Stomach smooth muscle (tissue), 2 donors: ENCODE measurements around the gene ALOX5.
"Not testable (repeated sequence)": the region's sequence is repeated elsewhere in the genome, so short reads cannot be mapped to it uniquely, and the experiment has no call there.

Experiments used
- H3K27ac ChIP-seq: one replicate; pipeline ENCODE4 v1.7.0; 2013; ENCODE audit warnings: mild to moderate bottlenecking, low read length, inconsistent platforms
- H3K27me3 ChIP-seq, 2 donors: one replicate each; pipeline ENCODE4 v1.7.0; 2013; ENCODE audit warnings: low read length in 2 of 2; ENCODE audit not compliant: insufficient read depth in 2 of 2, control insufficient read depth in 1 of 2
- H3K36me3 ChIP-seq, 2 donors: one replicate each; pipeline ENCODE4 v1.7.0; 2013; ENCODE audit warnings: low read length in 2 of 2; ENCODE audit not compliant: control insufficient read depth in 2 of 2, insufficient read depth in 2 of 2
- H3K4me1 ChIP-seq: one replicate; pipeline ENCODE4 v1.7.0; 2013; ENCODE audit warnings: low read length; ENCODE audit not compliant: control insufficient read depth, insufficient read depth
- H3K4me3 ChIP-seq, 2 donors: one replicate each; pipeline ENCODE4 v1.7.0; 2013; ENCODE audit warnings: low read length in 2 of 2
- H3K9ac ChIP-seq, 2 donors: one replicate each; pipeline ENCODE4 v1.7.0; 2013; ENCODE audit warnings: low read length in 2 of 2, mild to moderate bottlenecking in 1 of 2
- H3K9me3 ChIP-seq, 2 donors: one replicate each; pipeline ENCODE4 v1.7.0; 2013; ENCODE audit warnings: low read length in 2 of 2; ENCODE audit not compliant: control insufficient read depth in 2 of 2
- donor health status: healthy.
- donor health status: Pancreatic carcinoma.

The ALOX5 gene

DNA sequence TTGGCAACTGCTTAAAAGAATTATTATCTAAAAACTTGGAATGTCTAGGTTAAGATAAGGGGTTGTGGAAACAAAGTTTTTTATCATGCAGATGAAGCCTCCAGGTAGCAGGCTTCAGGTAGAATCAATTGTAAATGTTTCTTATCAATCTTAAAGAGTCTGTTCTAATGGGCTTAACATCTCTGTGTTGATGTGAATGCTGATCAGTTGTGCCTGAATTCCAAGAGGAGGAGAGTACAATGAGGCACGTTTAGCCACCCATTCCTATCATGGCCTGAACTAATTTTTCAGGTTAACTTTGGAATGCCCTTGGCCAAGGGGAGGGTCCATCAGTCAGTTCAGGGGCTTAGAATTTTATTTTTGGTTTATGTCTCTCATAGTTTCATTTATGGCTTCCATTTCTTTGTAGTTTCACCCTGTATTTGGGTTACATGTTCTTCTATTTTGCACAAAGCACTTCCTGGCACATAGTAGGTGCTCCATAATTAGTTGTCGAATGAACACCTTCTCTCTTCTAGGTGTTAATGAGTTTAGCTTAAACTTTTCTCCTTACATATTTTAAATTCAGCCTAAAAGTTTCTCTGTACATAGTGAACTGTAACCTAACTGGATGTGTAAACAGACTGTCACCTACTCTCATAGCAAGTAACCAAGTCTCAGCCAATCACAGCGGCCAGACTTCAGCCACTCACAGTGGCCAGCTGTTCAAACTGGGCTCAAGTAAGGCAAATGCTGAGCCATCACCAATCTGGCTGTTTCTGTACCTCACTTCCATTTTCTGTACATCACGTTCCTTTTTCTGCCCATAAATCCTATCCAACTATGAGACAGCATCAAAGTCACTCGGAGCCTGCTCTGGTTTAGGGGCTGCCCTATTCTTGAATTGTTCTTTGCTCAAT is 34.7 kb downstream of the ALOX5 start:
- Histone ChIP-seq H3K4me3 (no peak overlapping the region), H3K27ac (no peak overlapping the region), H3K36me3 (no peaks in the 10 kb centered on the region), H3K27me3 (peaks cover 6 to 10% of the 10 kb centered on the region in 2 donors), H3K9me3 (no peaks in the 10 kb centered on the region), H3K9ac (no peak overlapping the region), H3K4me1 (no peaks in the 10 kb centered on the region)

- H3K27ac ChIP-seq, H3K9me3 ChIP-seq, H3K27me3 ChIP-seq, H3K36me3 ChIP-seq, H3K9ac ChIP-seq, H3K4me1 ChIP-seq, H3K4me3 ChIP-seq: not testable (repeated sequence)
These were observed 35.3 kb downstream of the ALOX5 start for GRCh38 chr10:45409347-45409746.

DNA sequence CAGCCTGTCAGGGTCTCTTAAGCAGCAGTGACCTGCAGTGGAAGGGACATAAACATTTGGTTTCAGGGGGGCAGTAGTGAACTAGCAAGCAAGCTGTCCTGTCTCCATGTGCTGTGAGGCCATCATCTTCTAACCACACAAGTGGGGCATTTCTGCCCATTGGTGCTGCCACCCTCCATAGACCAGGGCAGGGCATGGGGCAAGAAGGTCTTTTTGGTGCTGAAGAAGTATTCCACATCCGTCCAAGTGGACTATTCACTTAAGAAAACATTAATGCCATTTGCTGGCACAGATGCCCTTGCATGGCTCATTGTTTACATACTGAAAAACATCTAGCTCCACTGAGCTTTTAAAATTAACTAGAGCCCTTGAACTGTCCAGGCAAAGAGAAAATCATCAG is 35.8 kb downstream of the ALOX5 start:
- Histone ChIP-seq H3K4me3 (no peak overlapping the region), H3K27ac (no peak overlapping the region), H3K27me3 (peaks cover 6 to 10% of the 10 kb centered on the region in 2 donors), H3K4me1 (no peaks in the 10 kb centered on the region), H3K9ac (no peak overlapping the region), H3K9me3 (no peaks in the 10 kb centered on the region), H3K36me3 (no peaks in the 10 kb centered on the region)

DNA sequence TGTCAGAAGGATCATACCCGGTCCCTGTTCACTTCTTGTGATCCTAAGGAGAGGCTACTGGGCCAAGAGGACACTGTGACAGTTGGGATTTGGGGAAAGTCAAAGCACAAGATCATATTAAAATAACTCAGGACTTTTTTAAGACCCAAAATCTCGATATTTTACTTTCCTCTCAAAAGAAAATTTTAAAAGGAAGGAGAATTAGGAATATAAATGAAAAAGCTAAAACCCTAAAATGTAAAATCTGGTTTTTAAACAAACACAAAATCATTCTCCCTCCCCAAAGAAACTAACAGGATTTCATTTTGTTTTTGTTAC is 36.4 kb downstream of the ALOX5 start:
- H3K9ac ChIP-seq = no peak overlapping the region
- peaks cover 6 to 10% of the 10 kb centered on the region in 2 donors for H3K27me3 ChIP-seq
- no peaks in the 10 kb centered on the region for H3K36me3 ChIP-seq
- no peak overlapping the region for H3K4me3 ChIP-seq
- H3K4me1 ChIP-seq = no peaks in the 10 kb centered on the region
- H3K9me3 ChIP-seq = no peaks in the 10 kb centered on the region
- no peak overlapping the region for H3K27ac ChIP-seq

DNA sequence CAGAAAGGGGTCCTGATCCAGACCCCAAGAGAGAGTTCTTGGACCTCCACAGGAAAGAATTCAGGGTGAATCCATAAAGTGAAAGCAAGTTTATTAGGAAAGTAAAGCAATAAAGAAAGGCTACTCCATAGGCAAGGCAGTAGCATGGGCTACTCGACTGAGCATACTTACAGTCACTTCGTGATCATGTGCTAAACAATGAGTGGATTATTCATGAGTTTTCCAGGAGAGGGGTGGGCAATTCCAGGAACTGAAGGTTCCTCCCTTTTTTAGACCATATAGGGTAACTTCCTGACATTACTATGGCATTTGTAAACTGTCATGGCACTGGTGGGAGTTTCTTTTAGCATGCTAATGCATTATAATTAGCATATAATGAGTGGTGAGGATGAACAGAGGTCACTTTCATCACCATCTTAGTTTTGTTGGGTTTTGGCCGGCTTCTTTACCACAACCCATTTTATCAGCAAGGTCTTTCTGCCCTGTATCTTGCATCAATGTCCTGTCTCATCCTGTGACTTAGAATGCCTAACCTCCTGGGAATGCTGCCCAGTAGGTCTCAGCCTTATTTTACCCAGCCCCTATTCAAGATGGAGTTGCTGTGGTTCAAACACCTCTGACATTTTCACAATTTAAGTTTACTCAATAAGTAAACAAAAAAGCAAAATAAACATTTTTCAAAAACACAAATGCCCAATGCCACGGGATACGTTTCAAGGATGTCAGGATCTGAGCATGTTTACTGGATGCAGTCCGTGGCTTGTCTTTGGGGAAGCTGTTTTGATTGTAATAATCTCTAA is 37.0 kb downstream of the ALOX5 start:
- Histone ChIP-seq H3K4me1 (no peaks in the 10 kb centered on the region), H3K4me3 (no peak overlapping the region), H3K36me3 (no peaks in the 10 kb centered on the region), H3K27ac (no peak overlapping the region), H3K9ac (no peak overlapping the region), H3K9me3 (no peaks in the 10 kb centered on the region), H3K27me3 (peaks cover 6 to 10% of the 10 kb centered on the region in 2 donors)

GRCh38 chr10:45411607-45411940 is 37.6 kb downstream of the ALOX5 start:
- Histone ChIP-seq H3K9me3 (no peaks in the 10 kb centered on the region), H3K27me3 (peaks cover 6 to 10% of the 10 kb centered on the region in 2 donors), H3K4me3 (no peak overlapping the region), H3K9ac (no peak overlapping the region), H3K36me3 (no peaks in the 10 kb centered on the region), H3K27ac (no peak overlapping the region), H3K4me1 (no peaks in the 10 kb centered on the region)

DNA sequence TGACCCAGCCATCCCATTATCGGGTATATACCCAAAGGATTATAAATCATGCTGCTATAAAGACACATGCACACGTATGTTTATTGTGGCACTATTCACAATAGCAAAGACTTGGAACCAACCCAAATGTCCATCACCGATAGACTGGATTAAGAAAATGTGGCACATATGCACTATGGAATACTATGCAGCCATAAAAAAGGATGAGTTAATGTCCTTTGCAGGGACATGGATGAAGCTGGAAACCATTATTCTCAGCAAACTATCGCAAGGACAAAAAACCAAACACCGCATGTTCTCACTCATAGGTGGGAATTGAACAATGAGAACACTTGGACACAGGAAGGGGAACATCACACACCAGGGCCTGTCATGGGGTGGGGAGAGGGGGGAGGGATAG is 41.0 kb downstream of the ALOX5 start:
- not testable (repeated sequence) for H3K27me3 ChIP-seq, H3K36me3 ChIP-seq, H3K27ac ChIP-seq, H3K4me3 ChIP-seq, H3K9me3 ChIP-seq, H3K4me1 ChIP-seq, H3K9ac ChIP-seq

GRCh38 chr10:45416603-45417002 is 42.6 kb downstream of the ALOX5 start:
- H3K9me3 ChIP-seq = no peaks in the 10 kb centered on the region
- H3K27me3 ChIP-seq = peaks cover 0 to 6% of the 10 kb centered on the region in 2 donors
- H3K4me1 ChIP-seq = peaks cover 17% of the 10 kb centered on the region
- no peak overlapping the region for H3K4me3 ChIP-seq
- no peaks in the 10 kb centered on the region for H3K36me3 ChIP-seq
- H3K9ac ChIP-seq = no peak overlapping the region
- H3K27ac ChIP-seq = no peak overlapping the region

DNA sequence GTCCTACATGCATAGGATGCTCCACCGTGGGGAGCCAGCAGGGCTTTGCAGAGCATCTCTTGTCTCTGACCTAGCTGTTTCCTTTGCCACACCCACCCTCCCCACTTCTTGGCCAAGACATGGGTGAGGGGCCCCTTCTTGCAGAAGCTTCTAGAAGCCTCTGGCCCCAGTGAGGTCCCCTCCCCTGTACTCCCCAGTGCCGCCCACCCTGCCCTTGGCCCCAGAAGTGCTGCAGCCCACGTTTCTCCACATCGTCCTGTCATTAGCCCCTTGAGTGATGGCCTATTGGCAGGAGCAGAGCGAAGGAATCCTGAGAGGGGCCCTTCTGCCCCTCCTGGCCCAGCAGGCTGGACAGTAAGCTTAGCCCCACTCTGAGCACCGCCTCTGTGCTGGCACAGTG is 43.7 kb downstream of the ALOX5 start:
- H3K27me3 ChIP-seq = no peaks in the 10 kb centered on the region
- no peaks in the 10 kb centered on the region for H3K36me3 ChIP-seq
- no peaks in the 10 kb centered on the region for H3K9me3 ChIP-seq
- no peak overlapping the region for H3K9ac ChIP-seq
- H3K4me3 ChIP-seq = no peak overlapping the region
- H3K27ac ChIP-seq = no peak overlapping the region
- H3K4me1 ChIP-seq = peaks cover 17% of the 10 kb centered on the region

- Histone ChIP-seq H3K9ac (peak overlapping the region in 1 of 2 donors; percentile 78), H3K4me3 (peak overlapping the region; percentile 75 to 80), H3K27ac (peak overlapping the region; percentile 67)
These were observed 44.4 kb downstream of the ALOX5 start for GRCh38 chr10:45418417-45418848.

More at GRCh38 chr10:45418417-45418848, 44.4 kb downstream of the ALOX5 start:
- Histone ChIP-seq H3K27me3 (no peaks in the 10 kb centered on the region), H3K9me3 (no peaks in the 10 kb centered on the region), H3K4me1 (peaks cover 17% of the 10 kb centered on the region), H3K36me3 (no peaks in the 10 kb centered on the region)
